HEK293T (cell line): ENCODE results near the gene ZBTB42.

Experiments used
- CTCF ChIA-PET: fragments of 350-600 bp; formaldehyde crosslinking; extraction: SDS; loops from one replicate; lab custom pipeline; 2021; ENCODE audit warnings: antibody characterized with exemption, inconsistent platforms; lab: Yijun Ruan, JAX
- POLR2A ChIA-PET: fragments of 350-600 bp; formaldehyde crosslinking; extraction: SDS; loops from one replicate; lab custom pipeline; 2020; ENCODE audit warnings: antibody characterized with exemption, inconsistent platforms; lab: Yijun Ruan, JAX
- DNase-seq: peaks from one replicate; pipeline ENCODE4 v3.0.0; 2012; ENCODE audit warnings: mixed read lengths; ENCODE audit errors: extremely low spot score
- ARNT ChIP-seq: fragments of 450-650 bp; IDR thresholded peaks from 2 replicates; pipeline ENCODE4 v1.6.1; 2017; ENCODE audit warnings: mild to moderate bottlenecking
- BHLHE40 ChIP-seq: fragments of 450-650 bp; IDR thresholded peaks from 2 replicates; pipeline ENCODE4 v1.6.1; 2016; ENCODE audit warnings: mild to moderate bottlenecking, moderate library complexity, borderline replicate concordance
- CTBP1 ChIP-seq: fragments of 450-650 bp; IDR thresholded peaks from 2 replicates; pipeline ENCODE4 v1.6.1; 2016; ENCODE audit warnings: borderline replicate concordance
- ELF4 ChIP-seq: fragments of 450-650 bp; IDR thresholded peaks from 2 replicates; pipeline ENCODE4 v1.6.1; 2017; ENCODE audit warnings: antibody characterized with exemption
- FOXA1 ChIP-seq: fragments of 450-650 bp; IDR thresholded peaks from 2 replicates; pipeline ENCODE4 v1.6.1; 2016; ENCODE audit warnings: mild to moderate bottlenecking
- FOXK2 ChIP-seq: fragments of 450-650 bp; IDR thresholded peaks from 2 replicates; pipeline ENCODE4 v1.6.1; 2016; ENCODE audit warnings: mild to moderate bottlenecking
- FOXM1 ChIP-seq: fragments of 450-650 bp; IDR thresholded peaks from 2 replicates; pipeline ENCODE4 v1.6.1; 2017; ENCODE audit warnings: mild to moderate bottlenecking, borderline replicate concordance
- HDGF ChIP-seq: fragments of 450-650 bp; IDR thresholded peaks from 2 replicates; pipeline ENCODE4 v1.6.1; 2017; ENCODE audit warnings: antibody characterized with exemption, borderline replicate concordance
- L3MBTL2 ChIP-seq: fragments of 450-650 bp; conservative IDR thresholded peaks from 2 replicates; pipeline ENCODE4 v1.6.1; 2016; ENCODE audit warnings: mild to moderate bottlenecking
- LEF1 ChIP-seq: fragments of 450-650 bp; IDR thresholded peaks from 2 replicates; pipeline ENCODE4 v1.6.1; 2017; ENCODE audit warnings: mild to moderate bottlenecking, borderline replicate concordance
- NFRKB ChIP-seq: fragments of 450-650 bp; IDR thresholded peaks from 2 replicates; pipeline ENCODE4 v1.6.1; 2016; ENCODE audit warnings: mild to moderate bottlenecking, moderate library complexity
- PKNOX1 ChIP-seq: fragments of 450-650 bp; IDR thresholded peaks from 2 replicates; pipeline ENCODE4 v1.6.1; 2016
- SP1 ChIP-seq: fragments of 450-650 bp; IDR thresholded peaks from 2 replicates; pipeline ENCODE4 v1.6.1; 2017
- SUZ12 ChIP-seq: fragments of 450-650 bp; IDR thresholded peaks from 2 replicates; pipeline ENCODE4 v1.6.1; 2016; ENCODE audit warnings: mild to moderate bottlenecking
- TARDBP ChIP-seq: fragments of 450-650 bp; IDR thresholded peaks from 2 replicates; pipeline ENCODE4 v1.6.1; 2016
- ZNF384 ChIP-seq: fragments of 450-650 bp; IDR thresholded peaks from 2 replicates; pipeline ENCODE4 v1.6.1; 2016

Gene ZBTB42

GRCh38 chr14:104777808-104778249, 23.1 kb upstream of the ZBTB42 start:
- ChIA-PET CTCF (no interaction called here), POLR2A (no interaction called here)
- TF ChIP-seq FOXK2, result no peak
- TF ChIP-seq BHLHE40, result no peak
- TF ChIP-seq L3MBTL2, result no peak
- no peak for TF ChIP-seq ZNF384
- TF ChIP-seq SUZ12, result no peak
- no peak for TF ChIP-seq ARNT
- TF ChIP-seq ELF4, result no peak
- TF ChIP-seq PKNOX1, result no peak
- TF ChIP-seq FOXA1, result no peak
- TF ChIP-seq FOXM1, result no peak
- TF ChIP-seq TARDBP, result no peak
- no peak for TF ChIP-seq LEF1
- no peak for DNase-seq

DNA sequence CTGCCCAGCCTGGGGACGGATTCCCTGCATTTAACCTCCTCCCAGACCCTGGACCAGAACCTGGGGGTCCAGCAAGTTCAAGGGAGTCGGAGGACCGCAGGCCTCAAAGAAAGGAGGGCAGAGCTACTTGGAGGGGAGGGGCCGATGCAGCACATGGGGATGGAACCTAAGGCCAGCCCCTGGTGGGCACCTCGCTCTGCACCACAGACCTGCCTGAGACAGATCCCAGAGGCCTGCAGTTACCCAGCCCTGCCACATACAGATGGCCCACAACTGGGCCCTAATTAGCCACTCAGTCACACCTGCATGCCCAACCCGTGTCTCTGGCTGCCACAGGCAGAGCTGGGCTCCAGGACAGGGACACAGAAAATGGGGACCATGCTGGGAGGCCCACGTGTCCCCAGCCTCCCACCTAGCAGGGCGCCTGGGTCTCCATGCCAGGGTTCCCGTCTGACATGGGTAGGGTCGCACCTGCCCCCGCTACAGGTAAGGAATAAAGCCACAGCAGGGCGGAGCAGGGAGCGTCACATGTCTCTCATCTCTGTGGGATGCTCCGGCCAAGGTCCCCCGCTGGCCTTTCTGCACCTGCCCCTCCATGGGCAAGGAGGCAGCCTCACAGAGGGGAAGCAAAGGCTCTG, 22.1 kb upstream of the ZBTB42 start:
- TF ChIP-seq L3MBTL2, result no peak
- TF ChIP-seq SUZ12, result no peak
- TF ChIP-seq LEF1, result no peak
- no peak for TF ChIP-seq HDGF
- no peak for TF ChIP-seq SP1
- no peak for TF ChIP-seq FOXM1
- no peak for TF ChIP-seq ELF4
- TF ChIP-seq BHLHE40, result no peak
- ChIA-PET POLR2A (interaction anchor here (0.8 kb wide), 1 partner anchor 27 kb away, joined by 3 read pairs; no protein-coding TSS in a partner anchor), CTCF (no interaction called here)
- no peak for DNase-seq

- DNase-seq, result no peak
- TF ChIP-seq FOXA1 (no peak), ELF4 (no peak), PKNOX1 (no peak), NFRKB (no peak), HDGF (no peak), CTBP1 (no peak), FOXM1 (no peak), LEF1 (no peak), SUZ12 (no peak), L3MBTL2 (no peak)
- POLR2A ChIA-PET, result interaction anchor here (0.7 to 0.8 kb wide), 2 partner anchors 26 to 255 kb away, joined by 3 read pairs; no protein-coding TSS in a partner anchor
- CTCF ChIA-PET, result no interaction called here
Observed at GRCh38 chr14:104779776-104780512, 21.0 kb upstream of the ZBTB42 start.

GRCh38 chr14:104780513-104781030, 20.3 kb upstream of the ZBTB42 start:
- ChIA-PET CTCF (no interaction called here), POLR2A (interaction anchor here (0.8 kb wide), 1 partner anchor 27 kb away, joined by 3 read pairs; no protein-coding TSS in a partner anchor)
- DNase-seq, result no peak
- TF ChIP-seq HDGF (no peak), ZNF384 (no peak), L3MBTL2 (no peak), BHLHE40 (no peak), FOXK2 (no peak), SP1 (no peak), SUZ12 (no peak), FOXA1 (no peak), ARNT (no peak)

GRCh38 chr14:104781271-104782077, 19.4 kb upstream of the ZBTB42 start:
- TF ChIP-seq TARDBP (no peak), BHLHE40 (no peak), FOXK2 (no peak), FOXM1 (no peak), PKNOX1 (no peak), L3MBTL2 (no peak), HDGF (no peak), ARNT (no peak)
- DNase-seq, result no peak
- ChIA-PET POLR2A (no interaction called here), CTCF (no interaction called here)
